Natural killer cell treated with Interleukin-12 subunit alpha and Interleukin-12 subunit beta and Interleukin-15 and Interleukin-18, amount 100 ng/mL, for 72 hours (primary cell): ENCODE measurements around the gene NISCH. TPM values are rescaled to one million over a fixed set of nuclear protein-coding genes. Genes with fewer than 3 reads are reported as not detected.

Source experiments
- ATAC-seq, 2 donors: fragments of 150-1000 bp; cut with Tn5 transposase in 1 of 2; sonication (Bioruptor Pico), chemical (Tn5 transposase) in 1 of 2; 2 replicates each; pipeline ENCODE4 v1.10.0; 2021
- DNase-seq: peaks from one replicate; pipeline ENCODE4 v3.0.0; 2022; ENCODE audit warnings: low spot score
- H3K27ac Mint-ChIP-seq, 2 donors: 1 replicate in 1 of 2; 2 replicates in 1 of 2; pipeline ENCODE4 v1.8.0; 2022; ENCODE audit warnings: mixed read lengths in 2 of 2, mild to moderate bottlenecking in 1 of 2, moderate library complexity in 1 of 2
- H3K27me3 Mint-ChIP-seq, 2 donors: 1 replicate in 1 of 2; 2 replicates in 1 of 2; pipeline ENCODE4 v1.8.0; 2022; ENCODE audit warnings: mixed read lengths in 2 of 2
- H3K36me3 Mint-ChIP-seq: one replicate; pipeline ENCODE4 v1.8.0; 2022; ENCODE audit warnings: mixed read lengths
- H3K4me1 Mint-ChIP-seq, 2 donors: 1 replicate in 1 of 2; 2 replicates in 1 of 2; pipeline ENCODE4 v1.8.0; 2022; ENCODE audit warnings: low read depth in 2 of 2, mixed read lengths in 2 of 2, mild to moderate bottlenecking in 1 of 2
- H3K4me3 Mint-ChIP-seq: one replicate; pipeline ENCODE4 v1.8.0; 2022; ENCODE audit warnings: mixed read lengths
- H3K9me3 Mint-ChIP-seq: 2 replicates; pipeline ENCODE4 v1.8.0; 2022; ENCODE audit warnings: mixed read lengths
- total RNA-seq, 2 donors: library from RNA; stranded (reverse); gene quantifications; one replicate each; pipeline ENCODE4 v1.2.3, GENCODE V29; 2022

The NISCH gene
- total RNA-seq, 2 donors from 2014 or later, result 72.5 to 116 TPM

DNA sequence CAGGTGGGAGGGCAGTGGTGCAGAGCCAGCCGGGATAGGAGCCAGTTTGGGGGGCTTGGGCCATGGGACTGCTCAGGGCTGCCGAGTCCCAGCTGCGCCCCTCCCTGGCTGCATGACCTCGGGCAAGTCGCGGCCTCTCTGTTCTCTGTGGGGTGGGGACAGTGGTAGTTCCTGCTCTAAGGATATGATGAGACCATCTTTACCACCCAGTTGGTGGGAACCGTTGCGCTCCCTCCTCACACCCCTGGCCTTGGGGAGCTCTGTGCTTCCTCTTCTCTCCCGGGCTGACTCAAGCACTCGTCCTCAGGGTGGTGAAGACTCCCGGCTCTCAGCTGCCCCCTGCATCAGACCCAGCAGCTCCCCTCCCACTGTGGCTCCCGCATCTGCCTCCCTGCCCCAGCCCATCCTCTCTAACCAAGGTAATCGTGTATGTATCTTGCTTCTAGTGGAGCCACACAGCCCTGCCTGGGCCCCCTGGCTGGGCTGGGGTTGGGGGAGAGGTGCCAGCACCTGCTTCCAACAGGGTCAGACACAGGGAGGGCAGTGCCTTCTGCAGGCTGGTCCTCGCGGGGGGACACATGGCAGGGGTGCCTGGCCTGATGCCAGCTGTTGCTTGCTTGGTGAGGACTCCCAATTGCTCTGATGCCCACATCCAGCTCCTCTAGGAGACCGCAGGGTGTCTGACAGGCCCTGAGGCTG, 24.6 kb downstream of the NISCH start:
- Mint-ChIP-seq H3K9me3 (no peaks in the 10 kb centered on the region), H3K4me3 (no peak overlapping the region), H3K36me3 (no peaks in the 10 kb centered on the region), H3K27ac (no peak overlapping the region), H3K27me3 (no peaks in the 10 kb centered on the region), H3K4me1 (no peaks in the 10 kb centered on the region)
- ATAC-seq, result peak in 1 of 2 donors; percentile 25
- DNase-seq, result no peak

DNA sequence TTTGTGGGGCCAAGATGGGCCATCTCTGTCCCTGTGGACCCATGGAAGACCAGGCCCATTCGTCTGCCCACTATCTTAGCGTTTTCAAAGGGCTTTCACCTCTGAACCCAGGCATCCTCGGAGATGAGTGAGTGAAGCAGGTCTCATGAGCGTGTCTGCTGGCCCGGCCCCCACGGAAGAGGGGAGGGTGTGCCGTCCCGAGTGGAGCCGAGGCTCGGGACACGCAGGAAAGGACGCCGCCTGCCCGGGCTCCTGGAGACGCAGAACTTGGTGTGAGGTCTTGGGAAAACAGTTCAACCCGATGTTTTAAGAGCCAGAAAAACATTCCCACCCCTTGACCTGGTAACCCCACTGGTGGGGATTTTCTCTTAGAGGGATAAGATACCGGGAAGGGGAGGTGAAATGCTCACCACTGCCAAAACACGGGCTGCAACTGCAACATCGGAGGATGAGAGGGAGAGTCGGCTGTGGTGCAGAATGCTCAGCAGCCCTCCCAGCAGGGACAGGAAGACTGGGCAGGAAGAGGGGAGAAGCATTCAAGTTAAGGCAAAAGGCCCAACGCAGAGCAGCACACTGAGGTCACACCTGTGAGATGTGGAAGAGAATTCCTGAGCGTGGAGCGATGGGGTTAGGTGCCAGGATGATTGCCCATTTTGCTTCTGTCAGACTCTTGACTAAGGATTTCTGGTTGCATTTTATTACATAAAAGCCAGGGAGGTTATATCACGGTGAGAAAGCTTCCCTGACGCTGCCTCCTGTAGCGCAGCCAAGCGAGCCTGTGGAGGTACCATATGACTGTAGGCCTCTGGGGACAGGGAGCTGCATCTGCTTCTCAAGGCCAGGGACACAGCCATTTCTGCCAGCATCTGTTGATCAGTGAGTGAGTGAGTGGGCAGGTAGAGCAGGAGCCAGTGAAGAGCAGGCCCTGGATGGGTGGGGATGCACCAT, 25.6 kb downstream of the NISCH start:
- Mint-ChIP-seq H3K27me3 (no peaks in the 10 kb centered on the region), H3K36me3 (no peaks in the 10 kb centered on the region), H3K4me1 (peaks cover 0 to 4% of the 10 kb centered on the region in 2 donors), H3K27ac (no peak overlapping the region), H3K4me3 (no peak overlapping the region), H3K9me3 (no peaks in the 10 kb centered on the region)
- ATAC-seq (no peak), DNase-seq (no peak)

DNA sequence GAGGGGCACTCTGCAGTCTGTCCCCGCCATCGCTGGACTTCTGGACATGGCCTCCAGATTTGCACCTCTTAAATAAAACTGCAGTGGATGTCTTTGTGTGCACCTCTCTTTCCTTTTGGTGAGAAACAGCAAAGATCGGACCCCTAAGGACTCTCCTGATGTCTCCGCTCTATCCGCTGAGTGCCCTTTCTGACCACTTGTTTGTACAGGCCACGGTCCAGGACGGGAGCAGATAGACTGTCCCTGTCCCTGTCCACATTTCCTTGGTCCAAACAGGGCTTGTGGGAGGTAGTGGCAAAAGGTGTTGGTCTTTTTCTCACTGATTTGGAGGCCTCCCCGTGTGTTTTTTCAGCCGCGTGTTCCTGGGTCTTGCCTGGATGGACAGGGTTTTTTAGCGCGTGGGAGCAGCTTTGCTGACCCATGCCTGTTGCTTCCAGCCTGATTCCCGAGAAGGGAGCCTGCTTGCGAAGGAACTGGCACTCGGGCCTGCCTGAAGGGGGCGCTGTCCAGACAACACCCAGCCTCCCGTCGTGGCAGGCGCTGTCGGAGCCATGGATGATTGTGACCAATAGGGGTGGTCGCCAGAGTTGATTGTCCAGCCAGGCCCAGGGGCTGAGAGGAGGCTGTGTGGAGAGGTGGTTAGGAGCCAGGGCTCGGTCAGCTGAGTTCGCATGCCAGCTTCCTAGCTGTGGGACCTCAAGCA, 26.6 kb downstream of the NISCH start:
- no peak overlapping the region for H3K4me3 Mint-ChIP-seq
- peaks cover 0 to 4% of the 10 kb centered on the region in 2 donors for H3K4me1 Mint-ChIP-seq
- DNase-seq (no peak), ATAC-seq (no peak)
- no peak overlapping the region for H3K27ac Mint-ChIP-seq
- H3K27me3 Mint-ChIP-seq, result no peaks in the 10 kb centered on the region
- H3K9me3 Mint-ChIP-seq, result no peaks in the 10 kb centered on the region
- no peaks in the 10 kb centered on the region for H3K36me3 Mint-ChIP-seq

DNA sequence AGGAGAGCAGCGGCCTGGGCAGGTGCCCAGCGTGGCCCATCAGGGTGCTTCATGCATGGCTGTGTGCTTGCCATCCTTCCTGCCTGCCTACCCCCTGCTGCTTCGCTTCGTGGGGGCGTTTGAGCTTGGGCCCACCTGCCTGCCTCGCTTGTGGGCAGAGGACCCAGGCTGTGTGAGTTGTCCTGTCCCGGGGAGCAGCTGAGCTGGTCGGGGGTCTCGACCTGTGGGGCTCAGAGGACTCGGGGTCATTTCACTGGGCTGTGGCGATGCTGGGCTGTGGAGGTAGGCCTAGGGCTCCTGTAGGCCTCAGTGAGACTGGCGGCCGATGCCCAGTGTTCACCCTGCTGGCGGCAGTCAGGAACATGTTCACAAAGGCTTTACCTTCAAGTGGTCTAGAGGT, 27.7 kb downstream of the NISCH start:
- no peak overlapping the region for H3K27ac Mint-ChIP-seq
- H3K36me3 Mint-ChIP-seq, result no peaks in the 10 kb centered on the region
- H3K27me3 Mint-ChIP-seq, result no peaks in the 10 kb centered on the region
- H3K4me1 Mint-ChIP-seq, result peaks cover 0 to 4% of the 10 kb centered on the region in 2 donors
- H3K9me3 Mint-ChIP-seq, result no peaks in the 10 kb centered on the region
- ATAC-seq (no peak), DNase-seq (no peak)
- H3K4me3 Mint-ChIP-seq, result no peak overlapping the region

DNA sequence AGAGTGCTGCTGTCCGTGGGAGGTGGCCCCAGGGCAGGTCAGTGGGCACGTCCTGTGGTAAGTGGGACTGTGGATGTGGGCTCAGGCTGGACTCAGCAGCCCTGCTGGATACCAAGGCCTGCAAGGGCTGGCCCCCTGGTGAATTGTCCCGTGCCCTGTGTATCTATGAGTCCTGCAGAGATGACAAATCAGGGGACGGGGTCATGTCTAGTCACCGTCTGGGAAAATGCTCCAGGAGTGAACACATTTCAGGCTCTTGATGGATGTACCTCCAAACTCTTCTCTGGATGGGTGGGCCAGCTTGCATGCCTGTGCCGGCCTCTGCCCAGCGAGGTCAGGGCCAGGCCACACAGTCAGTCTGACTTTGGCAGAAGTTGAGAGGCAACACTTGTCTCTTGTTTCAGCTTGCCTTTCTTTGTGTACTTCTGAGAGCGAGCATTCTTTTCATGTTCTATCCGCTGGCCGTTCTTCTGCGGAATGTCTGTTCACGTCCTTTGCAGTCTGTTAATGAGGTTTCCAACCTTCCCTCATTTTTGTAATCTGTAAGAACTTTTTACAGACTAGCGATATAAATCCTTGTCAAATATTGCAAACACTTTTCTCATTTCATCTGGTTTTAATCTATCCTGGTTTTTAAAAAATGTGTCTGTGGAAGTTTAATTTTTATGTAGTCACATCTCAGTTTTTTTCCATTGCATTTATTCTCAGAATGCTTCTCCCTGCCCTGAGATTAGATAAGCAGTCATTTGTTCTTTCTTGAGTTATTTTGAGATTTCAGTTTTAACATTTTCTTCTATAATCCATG, 28.4 kb downstream of the NISCH start:
- Mint-ChIP-seq H3K27me3 (no peaks in the 10 kb centered on the region), H3K4me3 (no peak overlapping the region)

DNA sequence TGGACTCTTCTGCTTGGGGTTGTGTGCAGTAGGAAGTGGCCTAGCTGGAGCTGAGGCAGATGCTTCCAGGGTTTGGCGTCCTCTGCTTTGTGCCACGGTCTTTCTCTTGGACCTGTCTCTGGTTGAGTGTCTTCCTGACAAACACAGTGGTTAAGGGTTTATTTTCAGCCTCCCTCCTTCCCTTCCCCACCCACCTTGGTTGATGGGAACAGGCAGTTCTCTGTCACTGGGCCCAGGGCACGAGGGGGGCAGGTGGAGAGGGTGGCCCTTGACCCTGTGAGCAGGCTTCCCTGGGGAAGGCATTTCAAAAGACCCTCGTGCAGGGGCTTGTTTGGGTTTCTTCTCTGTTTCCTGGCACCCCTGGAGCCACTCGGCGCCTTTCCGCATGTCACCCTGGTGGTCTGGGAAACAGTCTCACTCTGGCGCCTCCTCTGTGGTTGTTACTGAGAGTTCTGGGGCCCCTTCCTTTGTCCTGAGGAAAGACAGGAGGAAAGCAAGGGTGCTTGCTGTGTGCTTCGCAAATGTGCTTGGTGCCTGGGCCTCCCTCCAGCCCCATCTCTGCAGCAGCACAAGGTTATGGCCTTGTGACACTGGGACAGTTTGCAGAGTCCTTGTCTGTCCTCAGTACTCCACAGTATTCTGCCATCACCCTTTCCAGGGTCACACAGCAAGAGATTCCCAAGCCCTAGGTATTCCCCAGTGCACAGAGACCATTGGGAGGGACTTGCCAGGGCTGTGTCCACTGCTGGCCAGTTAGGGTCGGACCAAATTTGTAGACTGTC, 29.5 kb downstream of the NISCH start:
- no peaks in the 10 kb centered on the region for H3K9me3 Mint-ChIP-seq
- peak overlapping the region in 1 of 2 donors; percentile 29 for H3K27ac Mint-ChIP-seq
- no peaks in the 10 kb centered on the region for H3K36me3 Mint-ChIP-seq
- DNase-seq, result no peak
- ATAC-seq, result no peak
- H3K4me1 Mint-ChIP-seq, result peaks cover 0 to 4% of the 10 kb centered on the region in 2 donors
- no peak overlapping the region for H3K4me3 Mint-ChIP-seq
- no peaks in the 10 kb centered on the region for H3K27me3 Mint-ChIP-seq

More for the DNA sequence above, 28.4 kb downstream of the NISCH start:
- DNase-seq (no peak), ATAC-seq (no peak)
- Mint-ChIP-seq H3K9me3 (no peaks in the 10 kb centered on the region), H3K4me1 (peaks cover 0 to 4% of the 10 kb centered on the region in 2 donors), H3K27ac (no peak overlapping the region), H3K36me3 (no peaks in the 10 kb centered on the region)

DNA sequence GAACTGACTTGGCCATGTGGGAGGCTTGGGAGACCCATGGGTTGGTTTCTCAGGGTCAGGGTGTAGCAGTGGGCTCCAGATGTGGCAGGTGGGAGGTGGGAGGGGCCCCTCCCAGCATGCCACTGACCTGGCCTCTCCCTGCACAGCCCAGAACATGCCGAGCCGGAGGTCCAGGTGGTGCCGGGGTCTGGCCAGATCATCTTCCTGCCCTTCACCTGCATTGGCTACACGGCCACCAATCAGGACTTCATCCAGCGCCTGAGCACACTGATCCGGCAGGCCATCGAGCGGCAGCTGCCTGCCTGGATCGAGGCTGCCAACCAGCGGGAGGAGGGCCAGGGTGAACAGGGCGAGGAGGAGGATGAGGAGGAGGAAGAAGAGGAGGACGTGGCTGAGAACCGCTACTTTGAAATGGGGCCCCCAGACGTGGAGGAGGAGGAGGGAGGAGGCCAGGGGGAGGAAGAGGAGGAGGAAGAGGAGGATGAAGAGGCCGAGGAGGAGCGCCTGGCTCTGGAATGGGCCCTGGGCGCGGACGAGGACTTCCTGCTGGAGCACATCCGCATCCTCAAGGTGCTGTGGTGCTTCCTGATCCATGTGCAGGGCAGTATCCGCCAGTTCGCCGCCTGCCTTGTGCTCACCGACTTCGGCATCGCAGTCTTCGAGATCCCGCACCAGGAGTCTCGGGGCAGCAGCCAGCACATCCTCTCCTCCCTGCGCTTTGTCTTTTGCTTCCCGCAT, 31.8 kb downstream of the NISCH start:
- Mint-ChIP-seq H3K27me3 (no peaks in the 10 kb centered on the region), H3K9me3 (no peaks in the 10 kb centered on the region), H3K36me3 (no peaks in the 10 kb centered on the region), H3K4me3 (no peak overlapping the region), H3K4me1 (peaks cover 0 to 7% of the 10 kb centered on the region in 2 donors), H3K27ac (no peak overlapping the region)
- ATAC-seq (no peak), DNase-seq (no peak)

DNA sequence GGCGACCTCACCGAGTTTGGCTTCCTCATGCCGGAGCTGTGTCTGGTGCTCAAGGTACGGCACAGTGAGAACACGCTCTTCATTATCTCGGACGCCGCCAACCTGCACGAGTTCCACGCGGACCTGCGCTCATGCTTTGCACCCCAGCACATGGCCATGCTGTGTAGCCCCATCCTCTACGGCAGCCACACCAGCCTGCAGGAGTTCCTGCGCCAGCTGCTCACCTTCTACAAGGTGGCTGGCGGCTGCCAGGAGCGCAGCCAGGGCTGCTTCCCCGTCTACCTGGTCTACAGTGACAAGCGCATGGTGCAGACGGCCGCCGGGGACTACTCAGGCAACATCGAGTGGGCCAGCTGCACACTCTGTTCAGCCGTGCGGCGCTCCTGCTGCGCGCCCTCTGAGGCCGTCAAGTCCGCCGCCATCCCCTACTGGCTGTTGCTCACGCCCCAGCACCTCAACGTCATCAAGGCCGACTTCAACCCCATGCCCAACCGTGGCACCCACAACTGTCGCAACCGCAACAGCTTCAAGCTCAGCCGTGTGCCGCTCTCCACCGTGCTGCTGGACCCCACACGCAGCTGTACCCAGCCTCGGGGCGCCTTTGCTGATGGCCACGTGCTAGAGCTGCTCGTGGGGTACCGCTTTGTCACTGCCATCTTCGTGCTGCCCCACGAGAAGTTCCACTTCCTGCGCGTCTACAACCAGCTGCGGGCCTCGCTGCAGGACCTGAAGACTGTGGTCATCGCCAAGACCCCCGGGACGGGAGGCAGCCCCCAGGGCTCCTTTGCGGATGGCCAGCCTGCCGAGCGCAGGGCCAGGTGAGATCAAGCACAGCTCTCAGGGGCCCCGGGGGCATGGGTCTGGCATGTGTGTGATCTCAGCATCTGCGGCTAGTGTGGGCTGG, 32.6 kb downstream of the NISCH start:
- ATAC-seq (no peak), DNase-seq (no peak)
- H3K4me1 Mint-ChIP-seq, result peaks cover 0 to 12% of the 10 kb centered on the region in 2 donors
- H3K27ac Mint-ChIP-seq, result no peak overlapping the region
- no peaks in the 10 kb centered on the region for H3K9me3 Mint-ChIP-seq
- no peaks in the 10 kb centered on the region for H3K36me3 Mint-ChIP-seq
- no peaks in the 10 kb centered on the region for H3K27me3 Mint-ChIP-seq
- H3K4me3 Mint-ChIP-seq, result no peak overlapping the region

DNA sequence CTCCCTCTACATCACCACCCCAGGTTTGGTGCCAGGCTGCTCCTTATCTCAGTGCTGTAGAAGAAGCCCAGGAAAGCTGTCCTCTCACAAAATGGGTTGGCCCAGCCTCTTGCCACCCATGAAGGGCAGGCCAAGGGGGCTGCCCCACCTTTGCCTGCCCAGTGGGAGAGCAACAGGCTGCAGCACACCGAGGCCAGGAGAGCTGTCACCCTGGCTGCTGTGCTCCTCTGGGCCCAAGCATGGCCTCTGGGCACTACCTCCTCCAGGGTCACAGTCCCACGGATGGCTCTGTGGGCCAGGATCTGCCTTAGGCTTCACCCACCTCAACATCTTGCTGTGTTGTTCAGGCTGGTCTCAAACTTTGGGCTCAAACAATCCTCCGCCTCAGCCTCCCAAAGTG, 33.3 kb downstream of the NISCH start:
- DNase-seq, result no peak
- Mint-ChIP-seq H3K4me1 (peaks cover 0 to 12% of the 10 kb centered on the region in 2 donors), H3K4me3 (no peak overlapping the region), H3K27me3 (no peaks in the 10 kb centered on the region), H3K27ac (no peak overlapping the region), H3K9me3 (no peaks in the 10 kb centered on the region), H3K36me3 (no peaks in the 10 kb centered on the region)
- no peak for ATAC-seq

DNA sequence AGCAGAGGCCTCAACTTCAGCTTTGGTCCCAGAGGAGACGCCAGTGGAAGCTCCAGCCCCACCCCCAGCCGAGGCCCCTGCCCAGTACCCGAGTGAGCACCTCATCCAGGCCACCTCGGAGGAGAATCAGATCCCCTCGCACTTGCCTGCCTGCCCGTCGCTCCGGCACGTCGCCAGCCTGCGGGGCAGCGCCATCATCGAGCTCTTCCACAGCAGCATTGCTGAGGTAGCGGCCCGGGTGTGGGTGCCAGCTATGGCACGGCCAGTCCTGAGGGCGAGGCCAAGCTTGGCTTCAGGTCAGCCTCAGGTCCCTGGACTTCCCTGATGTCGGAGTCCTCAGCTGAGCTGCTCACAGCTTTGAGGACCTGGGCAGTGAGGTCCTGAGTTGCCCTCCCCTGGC, 34.0 kb downstream of the NISCH start:
- H3K9me3 Mint-ChIP-seq, result no peaks in the 10 kb centered on the region
- H3K27me3 Mint-ChIP-seq, result no peaks in the 10 kb centered on the region
- ATAC-seq, result no peak
- H3K4me3 Mint-ChIP-seq, result no peak overlapping the region
- no peaks in the 10 kb centered on the region for H3K36me3 Mint-ChIP-seq
- no peak overlapping the region for H3K27ac Mint-ChIP-seq
- peaks cover 0 to 15% of the 10 kb centered on the region in 2 donors for H3K4me1 Mint-ChIP-seq
- DNase-seq, result no peak

DNA sequence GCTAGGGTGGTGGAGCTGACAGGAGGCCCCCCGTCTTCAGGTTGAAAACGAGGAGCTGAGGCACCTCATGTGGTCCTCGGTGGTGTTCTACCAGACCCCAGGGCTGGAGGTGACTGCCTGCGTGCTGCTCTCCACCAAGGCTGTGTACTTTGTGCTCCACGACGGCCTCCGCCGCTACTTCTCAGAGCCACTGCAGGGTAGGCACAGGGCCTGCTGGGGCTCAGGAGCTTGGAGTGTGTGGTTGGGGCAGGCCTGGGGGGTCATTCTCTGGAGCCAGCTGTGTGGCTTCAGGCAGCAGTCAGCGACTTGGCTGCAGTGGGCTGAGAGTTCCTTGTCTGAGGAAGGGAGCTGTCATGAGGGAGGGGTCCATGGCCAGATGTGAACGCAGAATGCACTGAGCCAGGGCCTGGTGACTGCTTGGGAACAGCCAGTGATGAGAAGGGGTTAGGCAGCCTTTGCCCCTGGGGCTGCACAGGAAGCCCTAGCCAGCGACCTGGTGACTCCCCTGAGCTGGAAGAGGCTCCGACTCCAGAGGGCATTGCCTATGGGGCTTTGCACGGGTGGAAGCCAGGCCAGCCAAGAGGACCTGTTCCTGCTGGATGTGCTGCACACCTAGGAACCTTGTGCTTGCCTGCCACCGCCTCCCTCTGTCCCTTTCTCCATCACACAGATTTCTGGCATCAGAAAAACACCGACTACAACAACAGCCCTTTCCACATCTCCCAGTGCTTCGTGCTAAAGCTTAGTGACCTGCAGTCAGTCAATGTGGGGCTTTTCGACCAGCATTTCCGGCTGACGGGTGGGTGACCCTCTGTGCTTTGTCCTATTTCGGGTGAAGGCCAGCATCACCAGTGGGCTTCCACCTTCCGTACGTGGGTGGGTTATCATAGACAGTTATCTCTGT, 34.9 kb downstream of the NISCH start:
- DNase-seq (no peak), ATAC-seq (no peak)
- Mint-ChIP-seq H3K9me3 (no peaks in the 10 kb centered on the region), H3K36me3 (no peaks in the 10 kb centered on the region), H3K27ac (no peak overlapping the region), H3K4me1 (peaks cover 0 to 18% of the 10 kb centered on the region in 2 donors), H3K27me3 (no peaks in the 10 kb centered on the region), H3K4me3 (no peak overlapping the region)
